Measurements from ENCODE around the gene S100A3.
"Not testable (repeated sequence)": the region's sequence is repeated elsewhere in the genome, so short reads cannot be mapped to it uniquely, and the experiment has no call there.

The S100A3 gene, protein sequence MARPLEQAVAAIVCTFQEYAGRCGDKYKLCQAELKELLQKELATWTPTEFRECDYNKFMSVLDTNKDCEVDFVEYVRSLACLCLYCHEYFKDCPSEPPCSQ

DNA sequence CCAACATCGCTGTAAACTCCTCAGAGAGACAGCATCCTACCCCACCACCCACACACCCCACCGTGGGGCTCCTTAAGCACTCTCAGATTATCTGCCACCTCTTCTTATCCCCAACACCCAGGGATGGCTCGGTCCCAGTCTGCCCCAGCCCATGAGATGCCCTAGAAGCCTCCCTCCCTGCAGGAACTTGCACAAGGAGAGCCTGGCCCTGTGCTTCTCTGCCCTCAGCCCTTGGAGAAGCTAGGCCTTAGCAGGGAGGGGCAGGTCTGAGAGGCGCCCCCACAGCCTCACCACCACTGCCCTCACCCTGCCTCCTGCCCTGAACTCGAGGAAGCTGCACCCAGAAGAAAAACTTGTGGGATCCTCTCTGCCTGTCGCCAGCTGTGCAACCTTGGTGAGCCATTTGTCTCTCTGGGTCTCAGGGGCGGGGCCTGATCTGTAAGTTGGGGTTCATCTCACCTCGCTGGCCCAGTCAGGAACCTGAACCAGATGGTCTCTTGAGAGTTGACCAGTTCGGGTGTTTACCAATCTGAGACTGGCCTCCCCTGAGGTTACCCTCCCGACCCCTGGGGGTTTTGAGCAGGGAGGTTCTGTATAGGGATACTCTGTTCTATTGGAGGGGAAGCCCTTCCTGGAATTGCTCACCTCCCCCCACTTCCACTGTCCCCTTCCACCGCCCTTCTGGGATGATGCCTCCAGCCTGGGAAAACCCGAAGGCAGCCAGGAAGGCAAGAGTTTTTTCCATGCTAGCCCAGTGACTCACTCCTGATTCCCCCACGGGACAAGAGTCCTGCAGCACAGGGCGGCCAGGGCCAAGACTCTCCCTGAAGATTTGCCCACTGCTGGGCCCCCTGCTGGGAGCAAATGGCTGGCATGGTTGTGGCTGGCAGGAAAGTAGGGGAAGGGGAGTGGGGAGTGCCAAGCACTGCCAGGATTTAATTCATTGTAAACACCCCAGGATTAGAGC lies at the start of gene S100A3:
Gene S100A3 (minus strand): TSS at position 537 of the 967 bp plus-strand sequence. CDS start 773 bp downstream, outside the sequence.
- H3K4me3 Mint-ChIP-seq = no peak within 1 kb of the TSS
- peak within 1 kb of the TSS; percentile 94 for H3K27ac Mint-ChIP-seq
- peaks cover 96% of the 10 kb centered on the region for H3K4me1 Mint-ChIP-seq (ENCODE audit: low read depth)
- H3K9me3 Mint-ChIP-seq = no peaks in the 10 kb centered on the region
- peaks cover 21% of the 10 kb centered on the region for H3K36me3 Mint-ChIP-seq (ENCODE audit: low read depth)
- H3K27me3 Mint-ChIP-seq = no peaks in the 10 kb centered on the region
- intact Hi-C loops (cut with micrococcal nuclease) = no loop called here

GRCh38 chr1:153598309-153599172 lies 49.5 kb upstream of the S100A3 start:
- Mint-ChIP-seq H3K9me3 (no peaks in the 10 kb centered on the region), H3K4me3 (no peak overlapping the region), H3K27me3 (no peaks in the 10 kb centered on the region), H3K36me3 (ENCODE audit: low read depth) (no peaks in the 10 kb centered on the region), H3K4me1 (ENCODE audit: low read depth) (peaks cover 35% of the 10 kb centered on the region), H3K27ac (peak overlapping the region; percentile 28)
- intact Hi-C loops (cut with micrococcal nuclease) = no loop called here

GRCh38 chr1:153597206-153597605 lies 48.1 kb upstream of the S100A3 start:
- H3K36me3 Mint-ChIP-seq (ENCODE audit: low read depth) = no peaks in the 10 kb centered on the region
- H3K4me3 Mint-ChIP-seq = no peak overlapping the region
- no peaks in the 10 kb centered on the region for H3K27me3 Mint-ChIP-seq
- H3K27ac Mint-ChIP-seq = peak overlapping the region; percentile 39
- H3K4me1 Mint-ChIP-seq (ENCODE audit: low read depth) = peaks cover 31% of the 10 kb centered on the region
- intact Hi-C loops (cut with micrococcal nuclease) = no loop called here
- H3K9me3 Mint-ChIP-seq = no peaks in the 10 kb centered on the region

GRCh38 chr1:153592748-153593147 lies 43.7 kb upstream of the S100A3 start:
- Mint-ChIP-seq H3K4me3 (no peak overlapping the region), H3K36me3 (ENCODE audit: low read depth) (no peaks in the 10 kb centered on the region), H3K27ac (no peak overlapping the region), H3K4me1 (ENCODE audit: low read depth) (peaks cover 9% of the 10 kb centered on the region), H3K27me3 (no peaks in the 10 kb centered on the region), H3K9me3 (no peaks in the 10 kb centered on the region)
- intact Hi-C loops (cut with micrococcal nuclease) = no loop called here

DNA sequence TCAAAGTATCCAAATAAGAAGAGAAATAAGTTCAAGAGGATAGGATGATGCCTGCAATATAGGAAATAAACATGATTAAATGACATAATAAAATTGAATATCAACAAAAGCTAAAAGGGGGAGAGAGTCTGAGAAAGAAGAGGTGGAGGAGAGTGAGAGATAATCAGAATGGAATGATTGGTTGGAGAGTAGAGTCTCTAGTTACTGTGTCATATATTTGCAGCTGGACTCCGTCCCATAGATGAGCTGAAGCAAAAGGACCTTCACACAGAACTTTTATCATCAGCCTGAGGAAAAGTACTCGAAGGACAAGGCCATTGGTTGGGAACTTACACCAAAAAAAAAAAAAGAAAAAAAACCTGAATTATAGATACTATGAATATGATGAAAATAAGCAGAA lies 39.4 kb upstream of the S100A3 start:
- no peaks in the 10 kb centered on the region for H3K36me3 Mint-ChIP-seq (ENCODE audit: low read depth)
- H3K27ac Mint-ChIP-seq = no peak overlapping the region
- H3K9me3 Mint-ChIP-seq = no peaks in the 10 kb centered on the region
- intact Hi-C loops (cut with micrococcal nuclease) = no loop called here
- H3K27me3 Mint-ChIP-seq = peaks cover 2% of the 10 kb centered on the region
- H3K4me1 Mint-ChIP-seq (ENCODE audit: low read depth) = peaks cover 12% of the 10 kb centered on the region
- H3K4me3 Mint-ChIP-seq = no peak overlapping the region

DNA sequence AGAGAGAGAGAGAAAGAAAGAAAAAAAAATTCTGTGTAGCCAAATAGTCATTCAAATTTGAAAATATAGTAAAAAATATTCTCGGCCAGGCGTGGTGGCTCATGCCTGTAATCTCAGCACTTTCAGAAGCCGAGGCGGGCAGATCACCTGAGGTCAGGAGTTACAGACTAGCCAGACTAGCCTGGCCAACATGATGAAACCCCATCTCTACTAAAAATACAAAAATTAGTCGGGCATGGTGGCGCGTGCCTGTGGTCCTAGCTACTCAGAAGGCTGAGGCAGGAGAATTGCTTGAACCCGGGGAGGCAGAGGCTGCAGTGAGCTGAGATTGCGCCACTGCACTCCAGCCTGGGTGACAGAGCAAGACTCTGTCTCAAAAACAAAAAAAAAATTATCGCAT lies 39.0 kb upstream of the S100A3 start:
- H3K4me3 Mint-ChIP-seq; H3K27me3 Mint-ChIP-seq; H3K36me3 Mint-ChIP-seq (ENCODE audit: low read depth); H3K9me3 Mint-ChIP-seq; intact Hi-C loops (cut with micrococcal nuclease); H3K27ac Mint-ChIP-seq: not testable (repeated sequence)
- peaks cover 12% of the 10 kb centered on the region for H3K4me1 Mint-ChIP-seq (ENCODE audit: low read depth)

GRCh38 chr1:153587314-153587713 lies 38.3 kb upstream of the S100A3 start:
- intact Hi-C loops (cut with micrococcal nuclease) = no loop called here
- peaks cover 12% of the 10 kb centered on the region for H3K4me1 Mint-ChIP-seq (ENCODE audit: low read depth)
- H3K9me3 Mint-ChIP-seq = no peaks in the 10 kb centered on the region
- H3K36me3 Mint-ChIP-seq (ENCODE audit: low read depth) = no peaks in the 10 kb centered on the region
- no peak overlapping the region for H3K27ac Mint-ChIP-seq
- no peak overlapping the region for H3K4me3 Mint-ChIP-seq
- peaks cover 2% of the 10 kb centered on the region for H3K27me3 Mint-ChIP-seq

GRCh38 chr1:153586347-153586746 lies 37.3 kb upstream of the S100A3 start:
- Mint-ChIP-seq H3K36me3 (ENCODE audit: low read depth) (no peaks in the 10 kb centered on the region), H3K27me3 (peaks cover 2% of the 10 kb centered on the region), H3K9me3 (no peaks in the 10 kb centered on the region), H3K4me3 (no peak overlapping the region), H3K4me1 (ENCODE audit: low read depth) (peaks cover 12% of the 10 kb centered on the region), H3K27ac (no peak overlapping the region)
- intact Hi-C loops (cut with micrococcal nuclease) = no loop called here

DNA sequence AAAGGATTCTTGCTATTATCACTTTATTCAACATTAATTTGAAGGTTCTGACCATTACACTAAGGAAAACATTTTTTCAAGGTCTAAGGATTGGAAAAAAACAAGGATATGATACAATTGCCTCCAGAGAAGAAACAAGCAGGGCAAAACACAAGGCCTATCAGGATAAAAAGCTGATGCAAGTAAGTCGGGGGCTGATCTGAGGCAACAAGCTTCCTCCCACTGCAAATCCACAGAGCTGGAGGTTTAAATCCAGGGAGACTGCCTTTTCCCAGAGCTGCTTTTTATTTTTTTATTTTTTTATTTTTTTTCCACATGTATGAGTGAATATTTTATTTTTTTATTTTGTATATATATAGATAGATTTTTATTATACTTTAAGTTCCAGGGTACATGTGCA lies 35.9 kb upstream of the S100A3 start:
- Mint-ChIP-seq H3K27ac (no peak overlapping the region), H3K9me3 (no peaks in the 10 kb centered on the region), H3K36me3 (ENCODE audit: low read depth) (no peaks in the 10 kb centered on the region), H3K4me1 (ENCODE audit: low read depth) (peaks cover 12% of the 10 kb centered on the region), H3K27me3 (peaks cover 2% of the 10 kb centered on the region), H3K4me3 (no peak overlapping the region)
- intact Hi-C loops (cut with micrococcal nuclease) = no loop called here

DNA sequence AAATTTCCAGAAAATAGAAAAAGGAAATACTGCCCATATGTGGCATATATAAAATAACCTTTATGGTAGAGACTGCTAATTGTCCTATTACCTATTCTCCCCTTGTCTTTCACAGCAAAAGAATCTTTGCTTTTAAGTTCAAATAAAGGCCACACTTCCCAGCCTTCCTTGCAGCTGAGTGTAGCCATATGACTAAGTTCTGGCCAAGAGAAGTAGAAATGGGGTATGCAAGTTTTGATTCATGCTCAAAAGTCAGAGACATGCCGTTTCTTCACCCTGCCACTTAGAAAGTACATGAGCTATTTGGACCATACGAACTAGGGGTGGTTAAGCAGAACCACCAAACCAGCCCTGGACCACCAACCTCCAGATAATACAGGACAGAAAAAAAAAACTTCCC lies 34.9 kb upstream of the S100A3 start:
- Mint-ChIP-seq H3K36me3 (ENCODE audit: low read depth) (no peaks in the 10 kb centered on the region), H3K4me1 (ENCODE audit: low read depth) (peaks cover 12% of the 10 kb centered on the region), H3K4me3 (no peak overlapping the region), H3K27ac (no peak overlapping the region), H3K9me3 (no peaks in the 10 kb centered on the region), H3K27me3 (peaks cover 2% of the 10 kb centered on the region)
- intact Hi-C loops (cut with micrococcal nuclease) = no loop called here

DNA sequence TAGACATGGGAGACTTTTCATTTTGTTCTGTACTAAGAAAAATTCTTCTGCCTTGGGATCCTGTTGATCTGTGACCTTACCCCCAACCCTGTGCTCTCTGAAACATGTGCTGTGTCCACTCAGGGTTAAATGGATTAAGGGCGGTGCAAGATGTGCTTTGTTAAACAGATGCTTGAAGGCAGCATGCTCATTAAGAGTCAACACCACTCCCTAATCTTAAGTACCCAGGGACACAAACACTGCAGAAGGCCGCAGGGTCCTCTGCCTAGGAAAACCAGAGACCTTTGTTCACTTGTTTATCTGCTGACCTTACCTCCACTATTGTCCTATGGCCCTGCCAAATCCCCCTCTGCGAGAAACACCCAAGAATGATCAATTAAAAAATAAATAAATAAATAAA lies 34.5 kb upstream of the S100A3 start:
- peaks cover 11% of the 10 kb centered on the region for H3K4me1 Mint-ChIP-seq (ENCODE audit: low read depth)
- H3K36me3 Mint-ChIP-seq (ENCODE audit: low read depth); intact Hi-C loops (cut with micrococcal nuclease); H3K27ac Mint-ChIP-seq; H3K27me3 Mint-ChIP-seq; H3K9me3 Mint-ChIP-seq; H3K4me3 Mint-ChIP-seq: not testable (repeated sequence)

GRCh38 chr1:153582836-153583235 lies 33.8 kb upstream of the S100A3 start:
- H3K9me3 Mint-ChIP-seq; intact Hi-C loops (cut with micrococcal nuclease); H3K4me3 Mint-ChIP-seq; H3K36me3 Mint-ChIP-seq (ENCODE audit: low read depth); H3K4me1 Mint-ChIP-seq (ENCODE audit: low read depth); H3K27ac Mint-ChIP-seq; H3K27me3 Mint-ChIP-seq: not testable (repeated sequence)

DNA sequence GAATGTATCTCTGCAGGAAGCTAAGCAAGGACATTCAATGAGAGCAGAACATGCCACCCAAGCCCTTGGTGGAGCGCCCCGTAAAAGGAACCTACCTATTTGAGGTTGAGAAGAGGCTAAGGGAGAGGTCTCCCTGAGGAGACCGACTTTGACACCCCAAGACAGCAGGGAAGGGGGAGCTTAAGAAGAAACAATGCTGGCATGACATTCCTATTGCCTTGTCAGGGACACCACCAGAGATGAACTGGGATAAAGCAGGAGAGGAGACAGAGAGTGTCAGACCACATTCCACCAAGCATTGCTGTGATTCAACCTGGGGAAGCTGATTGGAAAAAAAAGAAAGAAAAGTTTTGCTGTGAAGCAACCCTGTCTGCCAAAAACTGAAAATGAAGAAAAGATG lies 29.9 kb upstream of the S100A3 start:
- intact Hi-C loops (cut with micrococcal nuclease) = no loop called here
- Mint-ChIP-seq H3K4me3 (no peak overlapping the region), H3K4me1 (ENCODE audit: low read depth) (peaks cover 11% of the 10 kb centered on the region), H3K36me3 (ENCODE audit: low read depth) (no peaks in the 10 kb centered on the region), H3K9me3 (no peaks in the 10 kb centered on the region), H3K27ac (no peak overlapping the region), H3K27me3 (peaks cover 7% of the 10 kb centered on the region)

GRCh38 chr1:153578490-153578889 lies 29.4 kb upstream of the S100A3 start:
- H3K27ac Mint-ChIP-seq = no peak overlapping the region
- H3K36me3 Mint-ChIP-seq (ENCODE audit: low read depth) = no peaks in the 10 kb centered on the region
- H3K4me3 Mint-ChIP-seq = no peak overlapping the region
- no peaks in the 10 kb centered on the region for H3K9me3 Mint-ChIP-seq
- peaks cover 7% of the 10 kb centered on the region for H3K27me3 Mint-ChIP-seq
- intact Hi-C loops (cut with micrococcal nuclease) = no loop called here
- peaks cover 11% of the 10 kb centered on the region for H3K4me1 Mint-ChIP-seq (ENCODE audit: low read depth)

All from dendritic cell treated with granulocyte-macrophage colony-stimulating factor and Interleukin-4, amounts not matched to agents 40 ng/mL and 50 ng/mL, for 4 days (primary cell).